NB4 (cell line): ENCODE data around the gene P2RY10.

Experiments used
- CTCF ChIP-seq: IDR thresholded peaks from one replicate; pipeline ENCODE4 v1.5.1; 2012; ENCODE audit warnings: low read depth, low read length
- POLR2A ChIP-seq: IDR thresholded peaks from 2 replicates; pipeline ENCODE4 v1.6.1; 2011; ENCODE audit warnings: mild to moderate bottlenecking; ENCODE audit not compliant: insufficient read length; ENCODE audit errors: extremely low read depth

- no peak for TF ChIP-seq CTCF
- no peak for TF ChIP-seq POLR2A
Observed at GRCh38 chrX:78922754-78923153, 22.4 kb upstream of the P2RY10 start.
